Measurements from ENCODE around the gene SLC25A43.
"Not testable (repeated sequence)": the region's sequence is repeated elsewhere in the genome, so short reads cannot be mapped to it uniquely, and the experiment has no call there.

The SLC25A43 gene

GRCh38 chrX:119398974-119399771 is at the start of gene SLC25A43:
TSS of gene SLC25A43 (plus strand) at chrX:119399336. CDS start at chrX:119399404, 68 bp downstream.
- DNase-seq = peak; percentile 30

GRCh38 chrX:119359618-119360382 is 39.3 kb upstream of the SLC25A43 start:
- DNase-seq = no peak

GRCh38 chrX:119361451-119361850 is 37.7 kb upstream of the SLC25A43 start:
- DNase-seq = not testable (repeated sequence)

- DNase-seq = not testable (repeated sequence)
Observed at GRCh38 chrX:119362074-119362473, 37.1 kb upstream of the SLC25A43 start.

GRCh38 chrX:119363391-119363790 is 35.7 kb upstream of the SLC25A43 start:
- no peak for DNase-seq

GRCh38 chrX:119371861-119372260 is 27.3 kb upstream of the SLC25A43 start:
- DNase-seq = not testable (repeated sequence)

- no peak for DNase-seq
Observed at GRCh38 chrX:119374736-119375135, 24.4 kb upstream of the SLC25A43 start.

GRCh38 chrX:119375561-119375960 is 23.6 kb upstream of the SLC25A43 start:
- DNase-seq = no peak

- no peak for DNase-seq
Observed at GRCh38 chrX:119376312-119376711, 22.8 kb upstream of the SLC25A43 start.

GRCh38 chrX:119381349-119381944 is 17.7 kb upstream of the SLC25A43 start:
- no peak for DNase-seq

GRCh38 chrX:119382606-119383005 is 16.5 kb upstream of the SLC25A43 start:
- DNase-seq = no peak

- DNase-seq = not testable (repeated sequence)
Observed at GRCh38 chrX:119386685-119387084, 12.5 kb upstream of the SLC25A43 start.

GRCh38 chrX:119387426-119387825 is 11.7 kb upstream of the SLC25A43 start:
- not testable (repeated sequence) for DNase-seq

- no peak for DNase-seq
Observed at GRCh38 chrX:119389214-119389613, 9.9 kb upstream of the SLC25A43 start.

- DNase-seq = no peak
Observed at GRCh38 chrX:119389871-119390501, 9.2 kb upstream of the SLC25A43 start.

GRCh38 chrX:119391279-119391678 is 7.9 kb upstream of the SLC25A43 start:
- DNase-seq = no peak

- DNase-seq = no peak
Observed at GRCh38 chrX:119393144-119393543, 6.0 kb upstream of the SLC25A43 start.

- DNase-seq = no peak
Observed at GRCh38 chrX:119398587-119398973, 556 bp upstream of the SLC25A43 start.

- no peak for DNase-seq
Observed at GRCh38 chrX:119399772-119400101, 601 bp downstream of the SLC25A43 start.

- DNase-seq = no peak
Observed at GRCh38 chrX:119401569-119401968, 2.4 kb downstream of the SLC25A43 start.

GRCh38 chrX:119402588-119402987 is 3.5 kb downstream of the SLC25A43 start:
- no peak for DNase-seq

GRCh38 chrX:119406776-119407175 is 7.6 kb downstream of the SLC25A43 start:
- no peak for DNase-seq

GRCh38 chrX:119407681-119408080 is 8.5 kb downstream of the SLC25A43 start:
- DNase-seq = no peak
